ENCODE results near the gene RIMS1. TPM values are rescaled to one million over a fixed set of nuclear protein-coding genes. Genes with fewer than 3 reads are reported as not detected.

Gene RIMS1
- total and polyA plus RNA-seq, 2 of the 13 experiments (the other 11 are each of a cell fraction or from before 2014, with no cell fraction given), result not detected

DNA sequence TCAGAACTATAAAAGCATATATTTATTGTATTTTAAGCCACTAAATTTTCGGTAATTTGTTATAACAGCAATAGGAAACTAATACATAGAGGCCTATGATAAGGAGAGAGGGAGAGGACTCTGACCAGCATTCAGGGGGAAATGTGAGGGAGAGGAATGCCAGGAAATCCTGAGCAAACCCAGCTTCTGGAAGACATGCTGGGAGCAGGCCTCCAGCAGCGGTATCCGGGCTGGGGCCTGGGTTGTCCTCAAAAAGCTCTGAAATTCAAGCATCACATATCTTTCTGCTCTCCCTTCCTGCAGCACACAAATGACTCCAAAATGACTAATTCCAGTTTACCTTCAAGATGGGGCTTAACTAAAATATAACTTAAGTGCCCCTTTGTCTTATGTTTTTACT, 33.4 kb upstream of the RIMS1 start:
- WGBS (ENCODE audit: low lambda C conversion rate), result 1% methylated on average over 3 of the region's 3 CpGs
- Histone ChIP-seq H3K4me3 (replicated peaks in 1 of 3; ENCODE audit: insufficient read depth in 1 of 3, low read depth in 2 of 3, low read length in 3 of 3) (no peak overlapping the region), H2AFZ (ENCODE audit: low read length) (no peak overlapping the region), H4K20me1 (ENCODE audit: insufficient read depth, low read length) (no peaks in the 10 kb centered on the region), H3K36me3 (replicated peaks in 1 of 2; ENCODE audit: control insufficient read depth in 1 of 2, insufficient read depth in 2 of 2, low read length in 2 of 2) (no peaks in the 10 kb centered on the region), H3K9ac (ENCODE audit: insufficient read depth, low read depth, low read length) (no peak overlapping the region), H3K4me1 (ENCODE audit: insufficient read depth, low read length) (no peaks in the 10 kb centered on the region), H3K4me2 (ENCODE audit: low read depth, low read length) (no peak overlapping the region), H3K27me3 (ENCODE audit: control insufficient read depth in 1 of 2, insufficient read depth in 2 of 2, low read length in 2 of 2) (no peaks in the 10 kb centered on the region), H3K79me2 (ENCODE audit: insufficient read depth, low read length) (no peaks in the 10 kb centered on the region), H3K9me3 (ENCODE audit: low read length) (no peaks in the 10 kb centered on the region), H3K27ac (ENCODE audit: extremely low read length, insufficient read depth, low read length) (no peak overlapping the region)
- no TSS peak for BruUV-seq (replicated peaks)
- CTCF ChIA-PET (ENCODE audit: low intra/inter-chr PET ratio, low total read pairs), result no interaction called here
- FAIRE-seq (no peak), DNase-seq (ENCODE audit: low spot score) (no peak), ATAC-seq (no peak)
- intact Hi-C loops (cut with micrococcal nuclease; ENCODE audit: unreplicated experiment) (no loop called here), in situ Hi-C loops (cut with HindIII; ENCODE audit: extremely low pct_ligation_motif_present, low pct_unique_long_range_greater_than_20kb) (no loop called here)
- TF ChIP-seq ZSCAN21 (CRISPR knock-in tag; IDR thresholded peaks at IDR 0.05; ENCODE audit: borderline replicate concordance) (no peak), SMAD1 (CRISPR knock-in tag; IDR thresholded peaks at IDR 0.05; ENCODE audit: borderline replicate concordance, low read depth) (no peak)
- TF ChIP-seq, protein P1, sequence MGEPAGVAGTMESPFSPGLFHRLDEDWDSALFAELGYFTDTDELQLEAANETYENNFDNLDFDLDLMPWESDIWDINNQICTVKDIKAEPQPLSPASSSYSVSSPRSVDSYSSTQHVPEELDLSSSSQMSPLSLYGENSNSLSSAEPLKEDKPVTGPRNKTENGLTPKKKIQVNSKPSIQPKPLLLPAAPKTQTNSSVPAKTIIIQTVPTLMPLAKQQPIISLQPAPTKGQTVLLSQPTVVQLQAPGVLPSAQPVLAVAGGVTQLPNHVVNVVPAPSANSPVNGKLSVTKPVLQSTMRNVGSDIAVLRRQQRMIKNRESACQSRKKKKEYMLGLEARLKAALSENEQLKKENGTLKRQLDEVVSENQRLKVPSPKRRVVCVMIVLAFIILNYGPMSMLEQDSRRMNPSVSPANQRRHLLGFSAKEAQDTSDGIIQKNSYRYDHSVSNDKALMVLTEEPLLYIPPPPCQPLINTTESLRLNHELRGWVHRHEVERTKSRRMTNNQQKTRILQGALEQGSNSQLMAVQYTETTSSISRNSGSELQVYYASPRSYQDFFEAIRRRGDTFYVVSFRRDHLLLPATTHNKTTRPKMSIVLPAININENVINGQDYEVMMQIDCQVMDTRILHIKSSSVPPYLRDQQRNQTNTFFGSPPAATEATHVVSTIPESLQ (CRISPR knock-in tag; conservative IDR thresholded peaks at IDR 0.05), result no peak
- TF ChIP-seq, protein P2, sequence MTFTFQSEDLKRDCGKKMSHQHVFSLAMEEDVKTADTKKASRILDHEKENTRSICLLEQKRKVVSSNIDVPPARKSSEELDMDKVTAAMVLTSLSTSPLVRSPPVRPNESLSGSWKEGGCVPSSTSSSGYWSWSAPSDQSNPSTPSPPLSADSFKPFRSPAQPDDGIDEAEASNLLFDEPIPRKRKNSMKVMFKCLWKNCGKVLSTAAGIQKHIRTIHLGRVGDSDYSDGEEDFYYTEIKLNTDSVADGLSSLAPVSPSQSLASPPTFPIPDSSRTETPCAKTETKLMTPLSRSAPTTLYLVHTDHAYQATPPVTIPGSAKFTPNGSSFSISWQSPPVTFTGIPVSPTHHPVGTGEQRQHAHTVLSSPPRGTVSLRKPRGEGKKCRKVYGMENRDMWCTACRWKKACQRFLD (CRISPR knock-in tag; IDR thresholded peaks at IDR 0.05; ENCODE audit: borderline replicate concordance), result no peak
- POLR2A ChIA-PET, result no interaction called here

DNA sequence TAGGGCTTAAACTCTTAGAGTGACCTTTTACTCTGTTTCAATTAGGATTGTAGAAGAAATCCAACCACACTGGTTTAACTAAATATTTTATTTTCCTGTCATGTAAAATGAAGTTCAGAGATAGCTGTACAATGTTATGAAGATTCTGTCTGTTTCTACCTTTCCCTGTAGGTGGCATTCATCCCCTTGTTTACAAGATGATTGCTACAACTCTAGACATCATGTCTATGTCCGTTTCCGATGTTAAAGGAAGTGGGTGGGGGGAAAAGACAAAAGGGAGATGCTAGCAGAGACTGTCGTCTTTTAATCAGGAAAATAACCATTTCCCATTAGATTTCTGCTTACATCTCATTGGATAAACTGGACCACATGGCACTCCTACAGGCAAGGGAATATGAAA, 30.9 kb upstream of the RIMS1 start:
- DNase-seq (ENCODE audit: low spot score) (peak; percentile 0), FAIRE-seq (no peak)
- TF ChIP-seq POLR2AphosphoS2 (IDR thresholded peaks at IDR 0.05; ENCODE audit: low read depth, low read length) (no peak), MXD4 (CRISPR knock-in tag; IDR thresholded peaks at IDR 0.05) (no peak), ZNF607 (CRISPR knock-in tag; IDR thresholded peaks at IDR 0.05; ENCODE audit: borderline replicate concordance) (no peak), SMARCE1 (IDR thresholded peaks at IDR 0.05; ENCODE audit: borderline replicate concordance) (no peak), EED (CRISPR knock-in tag; IDR thresholded peaks at IDR 0.05) (no peak), MAF1 (CRISPR knock-in tag; IDR thresholded peaks at IDR 0.05; ENCODE audit: borderline replicate concordance) (no peak), KAT2B (IDR thresholded peaks at IDR 0.05; ENCODE audit: borderline replicate concordance, low read depth, low read length) (no peak), ZNF790 (CRISPR knock-in tag; IDR thresholded peaks at IDR 0.05; ENCODE audit: borderline replicate concordance) (no peak), GTF2F1 (IDR thresholded peaks at IDR 0.05; ENCODE audit: low read length) (no peak)
- TF ChIP-seq, protein P3, sequence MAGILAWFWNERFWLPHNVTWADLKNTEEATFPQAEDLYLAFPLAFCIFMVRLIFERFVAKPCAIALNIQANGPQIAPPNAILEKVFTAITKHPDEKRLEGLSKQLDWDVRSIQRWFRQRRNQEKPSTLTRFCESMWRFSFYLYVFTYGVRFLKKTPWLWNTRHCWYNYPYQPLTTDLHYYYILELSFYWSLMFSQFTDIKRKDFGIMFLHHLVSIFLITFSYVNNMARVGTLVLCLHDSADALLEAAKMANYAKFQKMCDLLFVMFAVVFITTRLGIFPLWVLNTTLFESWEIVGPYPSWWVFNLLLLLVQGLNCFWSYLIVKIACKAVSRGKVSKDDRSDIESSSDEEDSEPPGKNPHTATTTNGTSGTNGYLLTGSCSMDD (CRISPR knock-in tag; IDR thresholded peaks at IDR 0.05), result no peak
- TF ChIP-seq, protein P4, sequence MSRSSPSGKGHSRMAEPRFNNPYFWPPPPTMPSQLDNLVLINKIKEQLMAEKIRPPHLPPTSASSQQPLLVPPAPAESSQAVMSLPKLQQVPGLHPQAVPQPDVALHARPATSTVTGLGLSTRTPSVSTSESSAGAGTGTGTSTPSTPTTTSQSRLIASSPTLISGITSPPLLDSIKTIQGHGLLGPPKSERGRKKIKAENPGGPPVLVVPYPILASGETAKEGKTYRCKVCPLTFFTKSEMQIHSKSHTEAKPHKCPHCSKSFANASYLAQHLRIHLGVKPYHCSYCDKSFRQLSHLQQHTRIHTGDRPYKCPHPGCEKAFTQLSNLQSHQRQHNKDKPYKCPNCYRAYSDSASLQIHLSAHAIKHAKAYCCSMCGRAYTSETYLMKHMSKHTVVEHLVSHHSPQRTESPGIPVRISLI (CRISPR knock-in tag; IDR thresholded peaks at IDR 0.05; ENCODE audit: borderline replicate concordance), result no peak

More for the DNA sequence above, 30.9 kb upstream of the RIMS1 start:
- in situ Hi-C loops (cut with HindIII; ENCODE audit: extremely low pct_ligation_motif_present, low pct_unique_long_range_greater_than_20kb), result no loop called here
- ATAC-seq, result no peak
- Histone ChIP-seq H3K4me3 (replicated peaks in 1 of 3; ENCODE audit: insufficient read depth in 1 of 3, low read depth in 2 of 3, low read length in 3 of 3) (no peak overlapping the region), H2AFZ (ENCODE audit: low read length) (no peak overlapping the region), H3K36me3 (replicated peaks in 1 of 2; ENCODE audit: control insufficient read depth in 1 of 2, insufficient read depth in 2 of 2, low read length in 2 of 2) (no peaks in the 10 kb centered on the region), H3K4me2 (ENCODE audit: low read depth, low read length) (no peak overlapping the region), H3K27me3 (ENCODE audit: control insufficient read depth in 1 of 2, insufficient read depth in 2 of 2, low read length in 2 of 2) (no peaks in the 10 kb centered on the region), H3K9ac (ENCODE audit: insufficient read depth, low read depth, low read length) (no peak overlapping the region), H3K4me1 (ENCODE audit: insufficient read depth, low read length) (no peaks in the 10 kb centered on the region), H3K79me2 (ENCODE audit: insufficient read depth, low read length) (no peaks in the 10 kb centered on the region), H3K27ac (ENCODE audit: extremely low read length, insufficient read depth, low read length) (no peak overlapping the region), H4K20me1 (ENCODE audit: insufficient read depth, low read length) (no peaks in the 10 kb centered on the region), H3K9me3 (ENCODE audit: low read length) (no peaks in the 10 kb centered on the region)
- POLR2A ChIA-PET, result no interaction called here
- intact Hi-C loops (cut with micrococcal nuclease; ENCODE audit: unreplicated experiment), result no loop called here
- WGBS (ENCODE audit: low lambda C conversion rate), result 2% methylated on average over 3 of the region's 3 CpGs
- no TSS peak for BruUV-seq (replicated peaks)
- CTCF ChIA-PET (ENCODE audit: low intra/inter-chr PET ratio, low total read pairs), result no interaction called here

Measured in HepG2 (cell line).